DOHH2 (cell line): ENCODE measurements around the gene KIF21B.

Experiments
- H3F3A ChIP-seq: fragments of 200-600 bp; sonication (generic), shearing (Covaris generic); 2 replicates; pipeline ENCODE4 v1.6.0; 2016; ENCODE audit warnings: antibody characterized with exemption, mild to moderate bottlenecking; ENCODE audit not compliant: control insufficient read depth, insufficient read depth
- H3K27ac ChIP-seq: fragments of 200-600 bp; sonication (generic); 2 replicates; pipeline ENCODE4 v1.5.1; 2014; ENCODE audit warnings: low read depth, mild to moderate bottlenecking, low read length, moderate library complexity
- H3K27me3 ChIP-seq: fragments of 200-600 bp; sonication (generic); 2 replicates; pipeline ENCODE4 v1.6.1; 2014; ENCODE audit warnings: mild to moderate bottlenecking, low read length, mixed read lengths; ENCODE audit not compliant: control insufficient read depth
- H3K36me3 ChIP-seq: fragments of 200-600 bp; sonication (generic); 2 replicates; pipeline ENCODE4 v1.6.1; 2014; ENCODE audit warnings: mild to moderate bottlenecking, low read length, moderate library complexity, mixed read lengths; ENCODE audit not compliant: control insufficient read depth
- H3K4me1 ChIP-seq: fragments of 200-600 bp; sonication (generic); 2 replicates; pipeline ENCODE4 v1.6.1; 2014; ENCODE audit warnings: mild to moderate bottlenecking, low read length, mixed read lengths; ENCODE audit not compliant: control insufficient read depth
- H3K4me2 ChIP-seq: fragments of 200-600 bp; sonication (generic); 2 replicates; pipeline ENCODE4 v1.6.0; 2014; ENCODE audit warnings: mild to moderate bottlenecking, low read length, moderate library complexity
- H3K4me3 ChIP-seq: fragments of 200-600 bp; sonication (generic); 2 replicates; pipeline ENCODE4 v1.5.1; 2014; ENCODE audit warnings: mild to moderate bottlenecking, low read length, mixed read lengths
- H3K79me2 ChIP-seq: fragments of 200-600 bp; sonication (generic); 2 replicates; pipeline ENCODE4 v1.6.1; 2014; ENCODE audit warnings: mild to moderate bottlenecking, low read length, mixed read lengths; ENCODE audit not compliant: control insufficient read depth
- H3K9me2 ChIP-seq: fragments of 200-600 bp; sonication (generic); replicated peaks from 2 replicates; pipeline ENCODE4 v1.6.1; 2014; ENCODE audit warnings: mild to moderate bottlenecking, low read length, mixed read lengths; ENCODE audit not compliant: control insufficient read depth
- H3K9me3 ChIP-seq: fragments of 200-600 bp; sonication (generic); 2 replicates; pipeline ENCODE4 v1.6.1; 2014; ENCODE audit warnings: antibody characterized with exemption, low read length, mixed read lengths; ENCODE audit not compliant: control insufficient read depth, insufficient read depth
- H4K20me1 ChIP-seq: fragments of 200-600 bp; sonication (generic); 2 replicates; pipeline ENCODE4 v1.6.0; 2014; ENCODE audit warnings: low read depth, mild to moderate bottlenecking, antibody characterized with exemption, low read length, moderate library complexity; ENCODE audit not compliant: control insufficient read depth, insufficient read depth
- CTCF ChIP-seq: fragments of 200-600 bp; sonication (generic); IDR thresholded peaks from one replicate; pipeline ENCODE4 v1.5.1; 2014; ENCODE audit warnings: antibody characterized with exemption, mild to moderate bottlenecking, low read depth, low read length; ENCODE audit not compliant: poor library complexity, severe bottlenecking
- EZH2phosphoT487 ChIP-seq: fragments of 200-600 bp; sonication (generic); IDR thresholded peaks from 2 replicates; pipeline ENCODE4 v1.6.1; 2017; ENCODE audit warnings: borderline replicate concordance, mild to moderate bottlenecking, antibody characterized with exemption, low read length, moderate library complexity, mixed read lengths

KIF21B gene

GRCh38 chr1:201053155-201053860 is 29.8 kb upstream of the KIF21B start:
- Histone ChIP-seq H4K20me1 (no peaks in the 10 kb centered on the region), H3K27ac (no peak overlapping the region), H3K4me2 (no peak overlapping the region), H3K9me2 (no peaks in the 10 kb centered on the region), H3K36me3 (no peaks in the 10 kb centered on the region), H3F3A (no peaks in the 10 kb centered on the region), H3K4me1 (peaks cover 30% of the 10 kb centered on the region), H3K4me3 (no peak overlapping the region), H3K79me2 (no peaks in the 10 kb centered on the region), H3K27me3 (peaks cover 22% of the 10 kb centered on the region), H3K9me3 (no peaks in the 10 kb centered on the region)
- no peak for TF ChIP-seq CTCF
- TF ChIP-seq EZH2phosphoT487 = no peak

GRCh38 chr1:201051399-201051798 is 27.9 kb upstream of the KIF21B start:
- Histone ChIP-seq H4K20me1 (no peaks in the 10 kb centered on the region), H3K4me1 (peaks cover 20% of the 10 kb centered on the region), H3K9me2 (no peaks in the 10 kb centered on the region), H3K27me3 (peaks cover 28% of the 10 kb centered on the region), H3K27ac (no peak overlapping the region), H3K4me2 (no peak overlapping the region), H3K36me3 (no peaks in the 10 kb centered on the region), H3K4me3 (no peak overlapping the region), H3K9me3 (no peaks in the 10 kb centered on the region), H3K79me2 (no peaks in the 10 kb centered on the region), H3F3A (no peaks in the 10 kb centered on the region)
- no peak for TF ChIP-seq EZH2phosphoT487
- TF ChIP-seq CTCF = no peak

DNA sequence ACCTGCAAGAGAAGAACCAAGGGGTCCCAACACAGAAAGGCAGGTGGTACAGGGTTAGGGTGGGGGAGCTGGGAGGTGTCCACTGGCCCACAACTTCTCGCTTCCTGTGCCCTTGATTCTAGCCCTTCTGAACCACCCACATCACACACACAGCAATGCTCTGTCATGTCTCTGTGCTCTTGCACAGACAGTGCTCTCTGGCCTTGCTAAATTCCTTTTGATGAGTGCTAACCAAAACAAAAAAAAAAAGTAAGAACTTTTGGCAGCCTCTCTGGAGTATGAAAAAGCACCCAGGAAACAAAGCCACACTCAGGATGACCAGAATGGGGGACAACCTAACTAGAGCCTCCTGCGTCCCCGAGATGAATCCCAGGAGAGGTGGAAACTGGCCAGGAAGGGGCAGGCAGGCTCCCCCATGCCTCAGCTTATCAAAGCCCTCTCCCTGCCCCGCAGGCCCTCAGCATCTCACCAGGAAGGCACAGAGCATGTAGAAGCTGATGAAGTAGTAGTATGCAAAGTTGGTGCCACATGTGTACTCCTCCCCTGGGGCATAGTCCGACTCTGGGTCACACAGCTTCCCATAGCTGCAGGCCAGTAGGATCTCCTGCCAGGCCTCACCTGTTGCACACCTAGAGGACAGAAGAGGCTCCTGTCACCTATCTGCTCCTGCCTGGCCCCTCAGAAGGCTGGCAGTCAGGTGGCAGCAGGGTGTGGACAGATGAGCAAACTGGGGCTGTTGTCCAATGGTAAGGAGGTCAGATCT is 27.2 kb upstream of the KIF21B start:
- no peak for TF ChIP-seq CTCF
- no peak for TF ChIP-seq EZH2phosphoT487
- Histone ChIP-seq H4K20me1 (no peaks in the 10 kb centered on the region), H3K4me1 (peaks cover 13% of the 10 kb centered on the region)

More for the DNA sequence above, 27.2 kb upstream of the KIF21B start:
- Histone ChIP-seq H3K4me2 (no peak overlapping the region), H3K36me3 (no peaks in the 10 kb centered on the region), H3K4me3 (no peak overlapping the region), H3F3A (no peaks in the 10 kb centered on the region), H3K79me2 (no peaks in the 10 kb centered on the region), H3K9me2 (no peaks in the 10 kb centered on the region), H3K27ac (no peak overlapping the region), H3K27me3 (peaks cover 25% of the 10 kb centered on the region), H3K9me3 (no peaks in the 10 kb centered on the region)
